COLO668 (cell line): Measurements from ENCODE around the gene SIN3A.
"Not testable (repeated sequence)": the region's sequence is repeated elsewhere in the genome, so short reads cannot be mapped to it uniquely, and the experiment has no call there.

Source experiments
- DNase-seq: peaks from one replicate; lab custom pipeline; 2025; ENCODE audit not compliant: unreplicated experiment; lab: John Stamatoyannopoulos, UW

SIN3A gene

GRCh38 chr15:75451674-75452363 is at the start of gene SIN3A:
TSS of gene SIN3A (minus strand) at chr15:75451690. CDS start at chr15:75430375, 21,315 bp downstream.
- peak; percentile 98 for DNase-seq

GRCh38 chr15:75493732-75494131 is 42.2 kb upstream of the SIN3A start:
- no peak for DNase-seq

- no peak for DNase-seq
Observed at GRCh38 chr15:75483961-75484360, 32.5 kb upstream of the SIN3A start.

- DNase-seq, result not testable (repeated sequence)
Observed at GRCh38 chr15:75483556-75483955, 32.1 kb upstream of the SIN3A start.

- DNase-seq, result no peak
Observed at GRCh38 chr15:75483106-75483505, 31.6 kb upstream of the SIN3A start.

- DNase-seq, result not testable (repeated sequence)
Observed at GRCh38 chr15:75480463-75480862, 29.0 kb upstream of the SIN3A start.

GRCh38 chr15:75479670-75480069 is 28.2 kb upstream of the SIN3A start:
- DNase-seq, result no peak

- DNase-seq, result not testable (repeated sequence)
Observed at GRCh38 chr15:75477094-75477493, 25.6 kb upstream of the SIN3A start.

GRCh38 chr15:75468913-75469598 is 17.6 kb upstream of the SIN3A start:
- DNase-seq, result no peak

GRCh38 chr15:75460646-75461045 is 9.2 kb upstream of the SIN3A start:
- no peak for DNase-seq

GRCh38 chr15:75459581-75459980 is 8.1 kb upstream of the SIN3A start:
- no peak for DNase-seq

- DNase-seq, result no peak
Observed at GRCh38 chr15:75456710-75457109, 5.2 kb upstream of the SIN3A start.

GRCh38 chr15:75455982-75456531 is 4.6 kb upstream of the SIN3A start:
- DNase-seq, result peak; percentile 45

- DNase-seq, result peak; percentile 84
Observed at GRCh38 chr15:75455424-75455981, 4.0 kb upstream of the SIN3A start.

GRCh38 chr15:75454471-75455378 is 3.2 kb upstream of the SIN3A start:
- peak; percentile 82 for DNase-seq

GRCh38 chr15:75453703-75454470 is 2.4 kb upstream of the SIN3A start:
- peak; percentile 98 for DNase-seq

- DNase-seq, result peak; percentile 58
Observed at GRCh38 chr15:75452865-75453702, 1.6 kb upstream of the SIN3A start.

GRCh38 chr15:75452364-75452864 is 924 bp upstream of the SIN3A start:
- DNase-seq, result peak; percentile 76

- no peak for DNase-seq
Observed at GRCh38 chr15:75451202-75451673, 252 bp downstream of the SIN3A start.
